NB4 (cell line): ENCODE data around the gene NOB1.

Experiments used
- MYC ChIP-seq: IDR thresholded peaks from 2 replicates; pipeline ENCODE4 v1.6.1; 2011; ENCODE audit warnings: low read depth, low read length
- POLR2A ChIP-seq: IDR thresholded peaks from 2 replicates; pipeline ENCODE4 v1.6.1; 2011; ENCODE audit warnings: mild to moderate bottlenecking; ENCODE audit not compliant: insufficient read length; ENCODE audit errors: extremely low read depth
- TF ChIP-seq, protein P1 (sequence below): IDR thresholded peaks from one replicate; pipeline ENCODE4 v1.5.1; 2012; ENCODE audit warnings: low read depth, low read length

DNA sequence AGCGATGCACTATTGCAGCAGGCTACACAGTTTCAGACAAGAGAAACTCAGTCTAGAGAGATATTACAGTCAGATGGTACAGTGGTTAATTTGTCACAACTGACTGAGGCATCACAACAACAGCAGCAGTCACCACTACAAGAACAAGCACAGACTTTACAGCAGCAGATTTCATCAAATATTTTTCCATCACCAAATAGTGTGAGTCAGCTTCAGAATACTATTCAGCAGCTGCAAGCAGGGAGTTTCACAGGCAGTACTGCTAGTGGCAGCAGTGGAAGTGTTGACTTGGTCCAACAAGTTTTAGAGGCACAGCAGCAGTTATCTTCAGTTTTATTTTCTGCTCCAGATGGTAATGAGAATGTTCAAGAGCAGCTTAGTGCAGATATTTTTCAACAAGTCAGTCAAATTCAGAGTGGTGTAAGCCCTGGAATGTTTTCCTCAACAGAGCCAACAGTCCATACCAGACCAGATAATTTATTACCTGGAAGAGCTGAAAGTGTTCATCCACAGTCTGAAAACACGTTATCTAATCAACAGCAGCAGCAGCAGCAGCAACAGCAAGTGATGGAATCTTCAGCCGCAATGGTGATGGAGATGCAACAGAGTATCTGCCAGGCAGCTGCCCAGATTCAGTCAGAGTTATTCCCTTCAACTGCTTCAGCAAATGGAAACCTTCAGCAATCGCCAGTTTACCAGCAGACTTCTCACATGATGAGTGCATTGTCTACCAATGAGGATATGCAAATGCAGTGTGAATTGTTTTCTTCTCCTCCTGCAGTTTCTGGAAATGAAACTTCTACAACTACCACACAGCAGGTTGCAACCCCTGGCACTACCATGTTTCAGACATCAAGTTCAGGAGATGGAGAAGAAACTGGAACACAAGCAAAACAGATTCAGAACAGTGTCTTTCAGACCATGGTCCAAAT is 62.5 kb downstream of the NOB1 start:
- no peak for TF ChIP-seq POLR2A
- no peak for TF ChIP-seq MYC
- TF ChIP-seq, protein P1, sequence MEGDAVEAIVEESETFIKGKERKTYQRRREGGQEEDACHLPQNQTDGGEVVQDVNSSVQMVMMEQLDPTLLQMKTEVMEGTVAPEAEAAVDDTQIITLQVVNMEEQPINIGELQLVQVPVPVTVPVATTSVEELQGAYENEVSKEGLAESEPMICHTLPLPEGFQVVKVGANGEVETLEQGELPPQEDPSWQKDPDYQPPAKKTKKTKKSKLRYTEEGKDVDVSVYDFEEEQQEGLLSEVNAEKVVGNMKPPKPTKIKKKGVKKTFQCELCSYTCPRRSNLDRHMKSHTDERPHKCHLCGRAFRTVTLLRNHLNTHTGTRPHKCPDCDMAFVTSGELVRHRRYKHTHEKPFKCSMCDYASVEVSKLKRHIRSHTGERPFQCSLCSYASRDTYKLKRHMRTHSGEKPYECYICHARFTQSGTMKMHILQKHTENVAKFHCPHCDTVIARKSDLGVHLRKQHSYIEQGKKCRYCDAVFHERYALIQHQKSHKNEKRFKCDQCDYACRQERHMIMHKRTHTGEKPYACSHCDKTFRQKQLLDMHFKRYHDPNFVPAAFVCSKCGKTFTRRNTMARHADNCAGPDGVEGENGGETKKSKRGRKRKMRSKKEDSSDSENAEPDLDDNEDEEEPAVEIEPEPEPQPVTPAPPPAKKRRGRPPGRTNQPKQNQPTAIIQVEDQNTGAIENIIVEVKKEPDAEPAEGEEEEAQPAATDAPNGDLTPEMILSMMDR: no peak
